ENCODE data around the gene HIVEP3. TPM values are rescaled to one million over a fixed set of nuclear protein-coding genes. Genes with fewer than 3 reads are reported as not detected.

Gene HIVEP3
- total and polyA plus RNA-seq, 2 of the 13 experiments (the other 11 are each of a cell fraction or from before 2014, with no cell fraction given): 0.05 TPM; not detected in 1

DNA sequence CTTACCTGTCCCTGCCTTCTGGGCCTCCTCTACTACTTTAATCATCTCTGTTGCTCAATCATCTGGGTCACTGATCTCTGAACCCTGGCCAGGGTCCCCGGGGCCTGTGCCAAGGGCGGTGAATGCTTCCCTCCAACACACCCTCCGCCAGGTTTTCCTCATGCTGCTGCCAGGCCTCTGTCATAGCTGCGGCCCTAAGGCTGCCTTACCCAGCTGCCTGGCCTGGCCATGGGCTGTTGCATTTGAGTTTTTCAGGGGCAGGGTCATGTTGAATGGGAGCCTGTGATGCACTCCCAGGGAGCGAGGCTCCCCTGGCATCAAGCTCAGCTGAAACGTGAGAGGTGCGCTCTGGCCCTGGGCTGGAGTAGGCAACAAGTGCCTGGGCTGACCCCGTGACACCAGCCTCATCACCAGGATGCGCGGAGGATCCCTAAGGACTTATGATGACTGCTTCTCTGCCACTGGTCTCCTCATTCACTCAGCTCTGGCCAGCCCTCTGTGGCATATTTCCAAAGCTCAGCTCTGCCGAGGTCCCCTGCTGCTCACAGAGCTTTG, 441.8 kb downstream of the HIVEP3 start (continued):
- TF ChIP-seq, protein P1, sequence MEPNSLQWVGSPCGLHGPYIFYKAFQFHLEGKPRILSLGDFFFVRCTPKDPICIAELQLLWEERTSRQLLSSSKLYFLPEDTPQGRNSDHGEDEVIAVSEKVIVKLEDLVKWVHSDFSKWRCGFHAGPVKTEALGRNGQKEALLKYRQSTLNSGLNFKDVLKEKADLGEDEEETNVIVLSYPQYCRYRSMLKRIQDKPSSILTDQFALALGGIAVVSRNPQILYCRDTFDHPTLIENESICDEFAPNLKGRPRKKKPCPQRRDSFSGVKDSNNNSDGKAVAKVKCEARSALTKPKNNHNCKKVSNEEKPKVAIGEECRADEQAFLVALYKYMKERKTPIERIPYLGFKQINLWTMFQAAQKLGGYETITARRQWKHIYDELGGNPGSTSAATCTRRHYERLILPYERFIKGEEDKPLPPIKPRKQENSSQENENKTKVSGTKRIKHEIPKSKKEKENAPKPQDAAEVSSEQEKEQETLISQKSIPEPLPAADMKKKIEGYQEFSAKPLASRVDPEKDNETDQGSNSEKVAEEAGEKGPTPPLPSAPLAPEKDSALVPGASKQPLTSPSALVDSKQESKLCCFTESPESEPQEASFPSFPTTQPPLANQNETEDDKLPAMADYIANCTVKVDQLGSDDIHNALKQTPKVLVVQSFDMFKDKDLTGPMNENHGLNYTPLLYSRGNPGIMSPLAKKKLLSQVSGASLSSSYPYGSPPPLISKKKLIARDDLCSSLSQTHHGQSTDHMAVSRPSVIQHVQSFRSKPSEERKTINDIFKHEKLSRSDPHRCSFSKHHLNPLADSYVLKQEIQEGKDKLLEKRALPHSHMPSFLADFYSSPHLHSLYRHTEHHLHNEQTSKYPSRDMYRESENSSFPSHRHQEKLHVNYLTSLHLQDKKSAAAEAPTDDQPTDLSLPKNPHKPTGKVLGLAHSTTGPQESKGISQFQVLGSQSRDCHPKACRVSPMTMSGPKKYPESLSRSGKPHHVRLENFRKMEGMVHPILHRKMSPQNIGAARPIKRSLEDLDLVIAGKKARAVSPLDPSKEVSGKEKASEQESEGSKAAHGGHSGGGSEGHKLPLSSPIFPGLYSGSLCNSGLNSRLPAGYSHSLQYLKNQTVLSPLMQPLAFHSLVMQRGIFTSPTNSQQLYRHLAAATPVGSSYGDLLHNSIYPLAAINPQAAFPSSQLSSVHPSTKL (CRISPR knock-in tag; IDR thresholded peaks at IDR 0.05): peak; percentile 40; the same call in 1 of the 2 replicates
- TF ChIP-seq ZNF501 (CRISPR knock-in tag; IDR thresholded peaks at IDR 0.05): 0 out of 2 replicates have a peak, but pooled peaks have one; percentile 24
- TF ChIP-seq CBFB (CRISPR knock-in tag; IDR thresholded peaks at IDR 0.05): no peak
- TF ChIP-seq ZFY (CRISPR knock-in tag; IDR thresholded peaks at IDR 0.05): 0 out of 2 replicates have a peak, but pooled peaks have one; percentile 21
- TF ChIP-seq, protein P2, sequence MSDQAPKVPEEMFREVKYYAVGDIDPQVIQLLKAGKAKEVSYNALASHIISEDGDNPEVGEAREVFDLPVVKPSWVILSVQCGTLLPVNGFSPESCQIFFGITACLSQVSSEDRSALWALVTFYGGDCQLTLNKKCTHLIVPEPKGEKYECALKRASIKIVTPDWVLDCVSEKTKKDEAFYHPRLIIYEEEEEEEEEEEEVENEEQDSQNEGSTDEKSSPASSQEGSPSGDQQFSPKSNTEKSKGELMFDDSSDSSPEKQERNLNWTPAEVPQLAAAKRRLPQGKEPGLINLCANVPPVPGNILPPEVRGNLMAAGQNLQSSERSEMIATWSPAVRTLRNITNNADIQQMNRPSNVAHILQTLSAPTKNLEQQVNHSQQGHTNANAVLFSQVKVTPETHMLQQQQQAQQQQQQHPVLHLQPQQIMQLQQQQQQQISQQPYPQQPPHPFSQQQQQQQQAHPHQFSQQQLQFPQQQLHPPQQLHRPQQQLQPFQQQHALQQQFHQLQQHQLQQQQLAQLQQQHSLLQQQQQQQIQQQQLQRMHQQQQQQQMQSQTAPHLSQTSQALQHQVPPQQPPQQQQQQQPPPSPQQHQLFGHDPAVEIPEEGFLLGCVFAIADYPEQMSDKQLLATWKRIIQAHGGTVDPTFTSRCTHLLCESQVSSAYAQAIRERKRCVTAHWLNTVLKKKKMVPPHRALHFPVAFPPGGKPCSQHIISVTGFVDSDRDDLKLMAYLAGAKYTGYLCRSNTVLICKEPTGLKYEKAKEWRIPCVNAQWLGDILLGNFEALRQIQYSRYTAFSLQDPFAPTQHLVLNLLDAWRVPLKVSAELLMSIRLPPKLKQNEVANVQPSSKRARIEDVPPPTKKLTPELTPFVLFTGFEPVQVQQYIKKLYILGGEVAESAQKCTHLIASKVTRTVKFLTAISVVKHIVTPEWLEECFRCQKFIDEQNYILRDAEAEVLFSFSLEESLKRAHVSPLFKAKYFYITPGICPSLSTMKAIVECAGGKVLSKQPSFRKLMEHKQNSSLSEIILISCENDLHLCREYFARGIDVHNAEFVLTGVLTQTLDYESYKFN (CRISPR knock-in tag; conservative IDR thresholded peaks at IDR 0.05): peak; percentile 56
- no peak for TF ChIP-seq ZNF564 (CRISPR knock-in tag; IDR thresholded peaks at IDR 0.05)
- TF ChIP-seq, protein P3, sequence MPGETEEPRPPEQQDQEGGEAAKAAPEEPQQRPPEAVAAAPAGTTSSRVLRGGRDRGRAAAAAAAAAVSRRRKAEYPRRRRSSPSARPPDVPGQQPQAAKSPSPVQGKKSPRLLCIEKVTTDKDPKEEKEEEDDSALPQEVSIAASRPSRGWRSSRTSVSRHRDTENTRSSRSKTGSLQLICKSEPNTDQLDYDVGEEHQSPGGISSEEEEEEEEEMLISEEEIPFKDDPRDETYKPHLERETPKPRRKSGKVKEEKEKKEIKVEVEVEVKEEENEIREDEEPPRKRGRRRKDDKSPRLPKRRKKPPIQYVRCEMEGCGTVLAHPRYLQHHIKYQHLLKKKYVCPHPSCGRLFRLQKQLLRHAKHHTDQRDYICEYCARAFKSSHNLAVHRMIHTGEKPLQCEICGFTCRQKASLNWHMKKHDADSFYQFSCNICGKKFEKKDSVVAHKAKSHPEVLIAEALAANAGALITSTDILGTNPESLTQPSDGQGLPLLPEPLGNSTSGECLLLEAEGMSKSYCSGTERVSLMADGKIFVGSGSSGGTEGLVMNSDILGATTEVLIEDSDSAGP (CRISPR knock-in tag; IDR thresholded peaks at IDR 0.05; ENCODE audit: borderline replicate concordance): peak; percentile 34; the same call in 1 of the 2 replicates
- peak; percentile 42; the same call in 1 of the 2 replicates for TF ChIP-seq ZNF331 (CRISPR knock-in tag; IDR thresholded peaks at IDR 0.05)
- TF ChIP-seq, protein P4, sequence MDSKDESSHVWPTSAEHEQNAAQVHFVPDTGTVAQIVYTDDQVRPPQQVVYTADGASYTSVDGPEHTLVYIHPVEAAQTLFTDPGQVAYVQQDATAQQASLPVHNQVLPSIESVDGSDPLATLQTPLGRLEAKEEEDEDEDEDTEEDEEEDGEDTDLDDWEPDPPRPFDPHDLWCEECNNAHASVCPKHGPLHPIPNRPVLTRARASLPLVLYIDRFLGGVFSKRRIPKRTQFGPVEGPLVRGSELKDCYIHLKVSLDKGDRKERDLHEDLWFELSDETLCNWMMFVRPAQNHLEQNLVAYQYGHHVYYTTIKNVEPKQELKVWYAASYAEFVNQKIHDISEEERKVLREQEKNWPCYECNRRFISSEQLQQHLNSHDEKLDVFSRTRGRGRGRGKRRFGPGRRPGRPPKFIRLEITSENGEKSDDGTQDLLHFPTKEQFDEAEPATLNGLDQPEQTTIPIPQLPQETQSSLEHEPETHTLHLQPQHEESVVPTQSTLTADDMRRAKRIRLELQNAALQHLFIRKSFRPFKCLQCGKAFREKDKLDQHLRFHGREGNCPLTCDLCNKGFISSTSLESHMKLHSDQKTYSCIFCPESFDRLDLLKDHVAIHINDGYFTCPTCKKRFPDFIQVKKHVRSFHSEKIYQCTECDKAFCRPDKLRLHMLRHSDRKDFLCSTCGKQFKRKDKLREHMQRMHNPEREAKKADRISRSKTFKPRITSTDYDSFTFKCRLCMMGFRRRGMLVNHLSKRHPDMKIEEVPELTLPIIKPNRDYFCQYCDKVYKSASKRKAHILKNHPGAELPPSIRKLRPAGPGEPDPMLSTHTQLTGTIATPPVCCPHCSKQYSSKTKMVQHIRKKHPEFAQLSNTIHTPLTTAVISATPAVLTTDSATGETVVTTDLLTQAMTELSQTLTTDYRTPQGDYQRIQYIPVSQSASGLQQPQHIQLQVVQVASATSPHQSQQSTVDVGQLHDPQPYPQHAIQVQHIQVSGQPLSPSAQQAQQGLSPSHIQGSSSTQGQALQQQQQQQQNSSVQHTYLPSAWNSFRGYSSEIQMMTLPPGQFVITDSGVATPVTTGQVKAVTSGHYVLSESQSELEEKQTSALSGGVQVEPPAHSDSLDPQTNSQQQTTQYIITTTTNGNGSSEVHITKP (CRISPR knock-in tag; IDR thresholded peaks at IDR 0.05; ENCODE audit: low read depth): no peak
- TF ChIP-seq ARNTL (CRISPR knock-in tag; IDR thresholded peaks at IDR 0.05): peak; percentile 31; the same call in 1 of the 2 replicates
- 0 out of 2 replicates have a peak, but pooled peaks have one; percentile 26 for TF ChIP-seq NR2F2 (IDR thresholded peaks at IDR 0.05; ENCODE audit: borderline replicate concordance, low read depth)
- peak; percentile 36; the same call in 1 of the 2 replicates for TF ChIP-seq FOSL2 (CRISPR knock-in tag; IDR thresholded peaks at IDR 0.05)
- TF ChIP-seq NR2C2 (CRISPR knock-in tag; IDR thresholded peaks at IDR 0.05; ENCODE audit: borderline replicate concordance): peak; percentile 68
- TF ChIP-seq NR2F1 (CRISPR knock-in tag; IDR thresholded peaks at IDR 0.05): peak; percentile 31 to 63; a peak in 3 of 4 replicates
- TF ChIP-seq ZNF773 (CRISPR knock-in tag; IDR thresholded peaks at IDR 0.05; ENCODE audit: borderline replicate concordance): no peak
- TF ChIP-seq TBX2 (CRISPR knock-in tag; IDR thresholded peaks at IDR 0.05; ENCODE audit: borderline replicate concordance): 0 out of 2 replicates have a peak, but pooled peaks have one; percentile 18

Data from HepG2 (cell line).